Astrocyte (in vitro differentiated cells and primary cell): ENCODE results near the gene CPLX1. TPM values are rescaled to one million over a fixed set of nuclear protein-coding genes. Genes with fewer than 3 reads are reported as not detected.

Experiments
- DNase-seq: peaks from one replicate; pipeline ENCODE4 v3.0.0-alpha.2; 2010; ENCODE audit warnings: low read depth
- FAIRE-seq: peaks from 2 replicates; lab custom pipeline; 2011; peaks lifted over from hg19 to GRCh38; lab: Jason Lieb, UNC
- H2AFZ ChIP-seq: 2 replicates; pipeline ENCODE4 v1.6.0; 2012; ENCODE audit warnings: low read depth, low read length, inconsistent platforms
- H3K27ac ChIP-seq: 2 replicates; pipeline ENCODE4 v1.5.1; 2011; ENCODE audit warnings: low read depth, low read length, inconsistent platforms
- H3K27me3 ChIP-seq: 2 replicates; pipeline ENCODE4 v1.6.0; 2011; ENCODE audit warnings: low read length, inconsistent platforms; ENCODE audit not compliant: insufficient read depth
- H3K36me3 ChIP-seq: 2 replicates; pipeline ENCODE4 v1.5.1; 2011; ENCODE audit warnings: low read length, inconsistent platforms; ENCODE audit not compliant: insufficient read depth
- H3K4me1 ChIP-seq: 2 replicates; pipeline ENCODE4 v1.5.1; 2011; ENCODE audit warnings: low read length, inconsistent platforms; ENCODE audit not compliant: insufficient read depth
- H3K4me2 ChIP-seq: 2 replicates; pipeline ENCODE4 v1.6.0; 2012; ENCODE audit warnings: low read length, inconsistent platforms
- H3K4me3 ChIP-seq: 2 replicates; pipeline ENCODE4 v1.5.1; 2011; ENCODE audit warnings: low read depth, mild to moderate bottlenecking, low read length, inconsistent platforms; ENCODE audit not compliant: insufficient read depth
- H3K79me2 ChIP-seq: 2 replicates; pipeline ENCODE4 v1.6.0; 2012; ENCODE audit warnings: mild to moderate bottlenecking, low read length, inconsistent platforms; ENCODE audit not compliant: insufficient read depth
- H3K9ac ChIP-seq: 2 replicates; pipeline ENCODE4 v1.6.0; 2012; ENCODE audit warnings: mild to moderate bottlenecking, low read length, inconsistent platforms
- H3K9me3 ChIP-seq: 2 replicates; pipeline ENCODE4 v1.5.1; 2012; ENCODE audit warnings: low read depth, mild to moderate bottlenecking, low read length, inconsistent platforms; ENCODE audit not compliant: insufficient read depth
- H4K20me1 ChIP-seq: 2 replicates; pipeline ENCODE4 v1.6.0; 2012; ENCODE audit warnings: low read length, inconsistent platforms; ENCODE audit not compliant: insufficient read depth
- H3K27ac Mint-ChIP-seq: one replicate; pipeline ENCODE4 v1.8.0; 2021; ENCODE audit warnings: mild to moderate bottlenecking, mixed read lengths; ENCODE audit not compliant: unreplicated experiment
- H3K27me3 Mint-ChIP-seq: one replicate; pipeline ENCODE4 v1.8.0; 2021; ENCODE audit warnings: low read depth, mixed read lengths; ENCODE audit not compliant: unreplicated experiment
- H3K36me3 Mint-ChIP-seq: one replicate; pipeline ENCODE4 v1.8.0; 2021; ENCODE audit warnings: low read depth, mixed read lengths; ENCODE audit not compliant: unreplicated experiment
- H3K4me1 Mint-ChIP-seq: one replicate; pipeline ENCODE4 v1.8.0; 2021; ENCODE audit warnings: low read depth, mixed read lengths; ENCODE audit not compliant: unreplicated experiment
- H3K4me3 Mint-ChIP-seq: one replicate; pipeline ENCODE4 v1.8.0; 2021; ENCODE audit warnings: mild to moderate bottlenecking, moderate library complexity, mixed read lengths; ENCODE audit not compliant: unreplicated experiment
- H3K9me3 Mint-ChIP-seq: one replicate; pipeline ENCODE4 v1.8.0; 2021; ENCODE audit warnings: mild to moderate bottlenecking, mixed read lengths; ENCODE audit not compliant: unreplicated experiment
- CTCF ChIP-seq: IDR thresholded peaks from 2 replicates; pipeline ENCODE4 v1.5.1; 2011; ENCODE audit warnings: low read depth, mild to moderate bottlenecking, inconsistent platforms, low read length, moderate library complexity; ENCODE audit not compliant: insufficient read depth
- EZH2 ChIP-seq: IDR thresholded peaks from 2 replicates; pipeline ENCODE4 v1.6.1; 2012; ENCODE audit warnings: mild to moderate bottlenecking, low read length, inconsistent platforms; ENCODE audit not compliant: insufficient read depth
- total RNA-seq: library from RNA; stranded (reverse); gene quantifications from 2 replicates; pipeline ENCODE4 v1.2.1, GENCODE V29; 2021

CPLX1 gene
- total RNA-seq, 1 donor from 2014 or later, result 1.9 TPM

- TF ChIP-seq EZH2 (no peak), CTCF (no peak)
- no peaks in the 10 kb centered on the region for H4K20me1 ChIP-seq
- H3K27ac ChIP-seq, result no peak overlapping the region
- Mint-ChIP-seq H3K9me3 (no peaks in the 10 kb centered on the region), H3K27me3 (no peaks in the 10 kb centered on the region), H3K4me3 (no peak overlapping the region), H3K27ac (peak overlapping the region; percentile 47), H3K4me1 (peaks cover 5% of the 10 kb centered on the region), H3K36me3 (peaks cover 17% of the 10 kb centered on the region)
- H3K9me3 ChIP-seq, result no peaks in the 10 kb centered on the region
- no peak overlapping the region for H3K4me3 ChIP-seq
- no peak overlapping the region for H3K4me2 ChIP-seq
- H3K36me3 ChIP-seq, result peaks cover 3% of the 10 kb centered on the region
- FAIRE-seq (no peak), DNase-seq (no peak)
- peaks cover 10% of the 10 kb centered on the region for H3K4me1 ChIP-seq
- no peaks in the 10 kb centered on the region for H3K27me3 ChIP-seq
- H2AFZ ChIP-seq, result no peak overlapping the region
- H3K9ac ChIP-seq, result no peak overlapping the region
- H3K79me2 ChIP-seq, result no peaks in the 10 kb centered on the region
Observed at GRCh38 chr4:849478-850175, 23.7 kb upstream of the CPLX1 start.

- H3K9ac ChIP-seq, result no peak overlapping the region
- Mint-ChIP-seq H3K4me3 (no peak overlapping the region), H3K4me1 (peaks cover 8% of the 10 kb centered on the region), H3K36me3 (peaks cover 14% of the 10 kb centered on the region), H3K27me3 (no peaks in the 10 kb centered on the region), H3K27ac (no peak overlapping the region), H3K9me3 (no peaks in the 10 kb centered on the region)
- no peaks in the 10 kb centered on the region for H3K27me3 ChIP-seq
- H3K79me2 ChIP-seq, result no peaks in the 10 kb centered on the region
- DNase-seq (no peak), FAIRE-seq (no peak)
- H4K20me1 ChIP-seq, result no peaks in the 10 kb centered on the region
- no peaks in the 10 kb centered on the region for H3K36me3 ChIP-seq
- H3K4me2 ChIP-seq, result no peak overlapping the region
- no peak overlapping the region for H3K4me3 ChIP-seq
- no peak overlapping the region for H2AFZ ChIP-seq
- H3K27ac ChIP-seq, result no peak overlapping the region
- H3K4me1 ChIP-seq, result peaks cover 10% of the 10 kb centered on the region
- no peak for TF ChIP-seq EZH2
- TF ChIP-seq CTCF, result no peak
- no peaks in the 10 kb centered on the region for H3K9me3 ChIP-seq
Observed at GRCh38 chr4:848803-849477, 23.0 kb upstream of the CPLX1 start.

GRCh38 chr4:848307-848691 is 22.4 kb upstream of the CPLX1 start:
- H3K4me3 ChIP-seq, result no peak overlapping the region
- no peak overlapping the region for H3K9ac ChIP-seq
- no peak for DNase-seq
- H4K20me1 ChIP-seq, result no peaks in the 10 kb centered on the region
- Mint-ChIP-seq H3K27ac (no peak overlapping the region), H3K27me3 (no peaks in the 10 kb centered on the region), H3K9me3 (no peaks in the 10 kb centered on the region), H3K4me1 (peaks cover 8% of the 10 kb centered on the region), H3K4me3 (no peak overlapping the region), H3K36me3 (peaks cover 13% of the 10 kb centered on the region)
- TF ChIP-seq CTCF (no peak), EZH2 (no peak)
- no peak overlapping the region for H2AFZ ChIP-seq
- H3K27ac ChIP-seq, result no peak overlapping the region
- H3K27me3 ChIP-seq, result no peaks in the 10 kb centered on the region
- H3K79me2 ChIP-seq, result no peaks in the 10 kb centered on the region
- no peaks in the 10 kb centered on the region for H3K9me3 ChIP-seq
- FAIRE-seq, result no peak
- no peaks in the 10 kb centered on the region for H3K36me3 ChIP-seq
- peaks cover 10% of the 10 kb centered on the region for H3K4me1 ChIP-seq
- no peak overlapping the region for H3K4me2 ChIP-seq
